Astrocyte (in vitro differentiated cells and primary cell): ENCODE data around the gene RASGRF2. TPM values are rescaled to one million over a fixed set of nuclear protein-coding genes. Genes with fewer than 3 reads are reported as not detected.

Experiments
- DNase-seq: peaks from one replicate; pipeline ENCODE4 v3.0.0-alpha.2; 2010; ENCODE audit warnings: low read depth
- FAIRE-seq: peaks from 2 replicates; lab custom pipeline; 2011; peaks lifted over from hg19 to GRCh38; lab: Jason Lieb, UNC
- H2AFZ ChIP-seq: 2 replicates; pipeline ENCODE4 v1.6.0; 2012; ENCODE audit warnings: low read depth, low read length, inconsistent platforms
- H3K27ac ChIP-seq: 2 replicates; pipeline ENCODE4 v1.5.1; 2011; ENCODE audit warnings: low read depth, low read length, inconsistent platforms
- H3K27me3 ChIP-seq: 2 replicates; pipeline ENCODE4 v1.6.0; 2011; ENCODE audit warnings: low read length, inconsistent platforms; ENCODE audit not compliant: insufficient read depth
- H3K36me3 ChIP-seq: 2 replicates; pipeline ENCODE4 v1.5.1; 2011; ENCODE audit warnings: low read length, inconsistent platforms; ENCODE audit not compliant: insufficient read depth
- H3K4me1 ChIP-seq: 2 replicates; pipeline ENCODE4 v1.5.1; 2011; ENCODE audit warnings: low read length, inconsistent platforms; ENCODE audit not compliant: insufficient read depth
- H3K4me2 ChIP-seq: 2 replicates; pipeline ENCODE4 v1.6.0; 2012; ENCODE audit warnings: low read length, inconsistent platforms
- H3K4me3 ChIP-seq: 2 replicates; pipeline ENCODE4 v1.5.1; 2011; ENCODE audit warnings: low read depth, mild to moderate bottlenecking, low read length, inconsistent platforms; ENCODE audit not compliant: insufficient read depth
- H3K79me2 ChIP-seq: 2 replicates; pipeline ENCODE4 v1.6.0; 2012; ENCODE audit warnings: mild to moderate bottlenecking, low read length, inconsistent platforms; ENCODE audit not compliant: insufficient read depth
- H3K9ac ChIP-seq: 2 replicates; pipeline ENCODE4 v1.6.0; 2012; ENCODE audit warnings: mild to moderate bottlenecking, low read length, inconsistent platforms
- H3K9me3 ChIP-seq: 2 replicates; pipeline ENCODE4 v1.5.1; 2012; ENCODE audit warnings: low read depth, mild to moderate bottlenecking, low read length, inconsistent platforms; ENCODE audit not compliant: insufficient read depth
- H4K20me1 ChIP-seq: 2 replicates; pipeline ENCODE4 v1.6.0; 2012; ENCODE audit warnings: low read length, inconsistent platforms; ENCODE audit not compliant: insufficient read depth
- H3K27ac Mint-ChIP-seq: one replicate; pipeline ENCODE4 v1.8.0; 2021; ENCODE audit warnings: mild to moderate bottlenecking, mixed read lengths; ENCODE audit not compliant: unreplicated experiment
- H3K27me3 Mint-ChIP-seq: one replicate; pipeline ENCODE4 v1.8.0; 2021; ENCODE audit warnings: low read depth, mixed read lengths; ENCODE audit not compliant: unreplicated experiment
- H3K36me3 Mint-ChIP-seq: one replicate; pipeline ENCODE4 v1.8.0; 2021; ENCODE audit warnings: low read depth, mixed read lengths; ENCODE audit not compliant: unreplicated experiment
- H3K4me1 Mint-ChIP-seq: one replicate; pipeline ENCODE4 v1.8.0; 2021; ENCODE audit warnings: low read depth, mixed read lengths; ENCODE audit not compliant: unreplicated experiment
- H3K4me3 Mint-ChIP-seq: one replicate; pipeline ENCODE4 v1.8.0; 2021; ENCODE audit warnings: mild to moderate bottlenecking, moderate library complexity, mixed read lengths; ENCODE audit not compliant: unreplicated experiment
- H3K9me3 Mint-ChIP-seq: one replicate; pipeline ENCODE4 v1.8.0; 2021; ENCODE audit warnings: mild to moderate bottlenecking, mixed read lengths; ENCODE audit not compliant: unreplicated experiment
- CTCF ChIP-seq: IDR thresholded peaks from 2 replicates; pipeline ENCODE4 v1.5.1; 2011; ENCODE audit warnings: low read depth, mild to moderate bottlenecking, inconsistent platforms, low read length, moderate library complexity; ENCODE audit not compliant: insufficient read depth
- EZH2 ChIP-seq: IDR thresholded peaks from 2 replicates; pipeline ENCODE4 v1.6.1; 2012; ENCODE audit warnings: mild to moderate bottlenecking, low read length, inconsistent platforms; ENCODE audit not compliant: insufficient read depth
- total RNA-seq: library from RNA; stranded (reverse); gene quantifications from 2 replicates; pipeline ENCODE4 v1.2.1, GENCODE V29; 2021

Gene RASGRF2
- total RNA-seq, 1 donor from 2014 or later, result 8.0 TPM

- Histone ChIP-seq H3K36me3 (no peaks in the 10 kb centered on the region), H2AFZ (no peak overlapping the region), H3K27me3 (no peaks in the 10 kb centered on the region), H3K9me3 (no peaks in the 10 kb centered on the region), H3K27ac (no peak overlapping the region), H3K4me1 (no peaks in the 10 kb centered on the region), H3K79me2 (no peaks in the 10 kb centered on the region), H4K20me1 (no peaks in the 10 kb centered on the region), H3K4me2 (no peak overlapping the region), H3K4me3 (no peak overlapping the region), H3K9ac (no peak overlapping the region)
- Mint-ChIP-seq H3K27me3 (no peaks in the 10 kb centered on the region), H3K27ac (no peak overlapping the region), H3K4me3 (no peak overlapping the region), H3K4me1 (no peaks in the 10 kb centered on the region), H3K36me3 (peaks cover 3% of the 10 kb centered on the region), H3K9me3 (no peaks in the 10 kb centered on the region)
- no peak for DNase-seq
- TF ChIP-seq CTCF, result no peak
- no peak for FAIRE-seq
Measured at GRCh38 chr5:81181576-81182316, 221.6 kb downstream of the RASGRF2 start.

- H4K20me1 ChIP-seq, result no peaks in the 10 kb centered on the region
- no peaks in the 10 kb centered on the region for H3K27me3 Mint-ChIP-seq
- H3K36me3 Mint-ChIP-seq, result peaks cover 3% of the 10 kb centered on the region
- FAIRE-seq (no peak), DNase-seq (no peak)
- H3K27me3 ChIP-seq, result no peaks in the 10 kb centered on the region
- H3K79me2 ChIP-seq, result no peaks in the 10 kb centered on the region
- no peak overlapping the region for H3K27ac ChIP-seq
- no peak overlapping the region for H2AFZ ChIP-seq
- no peaks in the 10 kb centered on the region for H3K9me3 ChIP-seq
- H3K4me1 Mint-ChIP-seq, result no peaks in the 10 kb centered on the region
- no peak overlapping the region for H3K4me3 ChIP-seq
- H3K4me3 Mint-ChIP-seq, result no peak overlapping the region
- TF ChIP-seq CTCF (no peak), EZH2 (no peak)
- no peaks in the 10 kb centered on the region for H3K9me3 Mint-ChIP-seq
- no peaks in the 10 kb centered on the region for H3K36me3 ChIP-seq
- H3K27ac Mint-ChIP-seq, result no peak overlapping the region
- no peaks in the 10 kb centered on the region for H3K4me1 ChIP-seq
- H3K9ac ChIP-seq, result no peak overlapping the region
- no peak overlapping the region for H3K4me2 ChIP-seq
Measured at GRCh38 chr5:81182396-81183390, 222.5 kb downstream of the RASGRF2 start.
